T-helper 1 cell treated with Interleukin-12 subunit alpha and Interleukin-12 subunit beta and Interleukin-4 antibody, amounts not matched to agents 30 μg/mL and 1 μg/mL, for 36 hours (primary cell): Measurements from ENCODE around the gene CDON.
"Not testable (repeated sequence)": the region's sequence is repeated elsewhere in the genome, so short reads cannot be mapped to it uniquely, and the experiment has no call there.

Source experiments
- H3K27ac Mint-ChIP-seq: one replicate; pipeline ENCODE4 v1.8.0; 2021; ENCODE audit warnings: mild to moderate bottlenecking, mixed read lengths
- H3K27me3 Mint-ChIP-seq: one replicate; pipeline ENCODE4 v1.8.0; 2021; ENCODE audit warnings: low read depth, mixed read lengths
- H3K36me3 Mint-ChIP-seq: one replicate; pipeline ENCODE4 v1.8.0; 2021; ENCODE audit warnings: low read depth, mixed read lengths
- H3K4me1 Mint-ChIP-seq: one replicate; pipeline ENCODE4 v1.8.0; 2021; ENCODE audit warnings: low read depth, mixed read lengths
- H3K4me3 Mint-ChIP-seq: one replicate; pipeline ENCODE4 v1.8.0; 2021; ENCODE audit warnings: mild to moderate bottlenecking, moderate library complexity, mixed read lengths
- H3K9me3 Mint-ChIP-seq: one replicate; pipeline ENCODE4 v1.8.0; 2021; ENCODE audit warnings: mixed read lengths

Gene CDON

GRCh38 chr11:126039485-126040271 lies 23.0 kb downstream of the CDON start:
- no peaks in the 10 kb centered on the region for H3K4me1 Mint-ChIP-seq
- H3K9me3 Mint-ChIP-seq: no peaks in the 10 kb centered on the region
- no peak overlapping the region for H3K4me3 Mint-ChIP-seq
- no peaks in the 10 kb centered on the region for H3K36me3 Mint-ChIP-seq
- H3K27ac Mint-ChIP-seq: no peak overlapping the region
- H3K27me3 Mint-ChIP-seq: peaks cover 4% of the 10 kb centered on the region

- Mint-ChIP-seq H3K4me1 (no peaks in the 10 kb centered on the region), H3K9me3 (no peaks in the 10 kb centered on the region), H3K27ac (no peak overlapping the region), H3K36me3 (no peaks in the 10 kb centered on the region), H3K4me3 (no peak overlapping the region), H3K27me3 (peaks cover 19% of the 10 kb centered on the region)
These were observed 26.9 kb downstream of the CDON start for GRCh38 chr11:126035718-126036117.

- Mint-ChIP-seq H3K27me3 (peaks cover 26% of the 10 kb centered on the region), H3K4me3 (no peak overlapping the region), H3K36me3 (no peaks in the 10 kb centered on the region), H3K4me1 (no peaks in the 10 kb centered on the region), H3K9me3 (no peaks in the 10 kb centered on the region), H3K27ac (no peak overlapping the region)
These were observed 27.7 kb downstream of the CDON start for GRCh38 chr11:126034933-126035425.

GRCh38 chr11:126034039-126034932 lies 28.4 kb downstream of the CDON start:
- Mint-ChIP-seq H3K4me1 (no peaks in the 10 kb centered on the region), H3K27ac (no peak overlapping the region), H3K36me3 (no peaks in the 10 kb centered on the region), H3K4me3 (no peak overlapping the region), H3K9me3 (no peaks in the 10 kb centered on the region), H3K27me3 (peaks cover 30% of the 10 kb centered on the region)

GRCh38 chr11:126032375-126032774 lies 30.3 kb downstream of the CDON start:
- H3K27ac Mint-ChIP-seq: no peak overlapping the region

GRCh38 chr11:126029805-126030204 lies 32.9 kb downstream of the CDON start:
- Mint-ChIP-seq H3K27ac (no peak overlapping the region), H3K4me1 (no peaks in the 10 kb centered on the region), H3K27me3 (peaks cover 29% of the 10 kb centered on the region), H3K4me3 (no peak overlapping the region), H3K36me3 (no peaks in the 10 kb centered on the region), H3K9me3 (no peaks in the 10 kb centered on the region)

More at GRCh38 chr11:126032375-126032774, 30.3 kb downstream of the CDON start:
- Mint-ChIP-seq H3K27me3 (peaks cover 26% of the 10 kb centered on the region), H3K9me3 (no peaks in the 10 kb centered on the region), H3K4me1 (no peaks in the 10 kb centered on the region), H3K4me3 (no peak overlapping the region), H3K36me3 (no peaks in the 10 kb centered on the region)

- Mint-ChIP-seq H3K27me3 (peaks cover 29% of the 10 kb centered on the region), H3K9me3 (no peaks in the 10 kb centered on the region), H3K27ac (no peak overlapping the region), H3K36me3 (no peaks in the 10 kb centered on the region), H3K4me3 (no peak overlapping the region), H3K4me1 (no peaks in the 10 kb centered on the region)
These were observed 33.4 kb downstream of the CDON start for GRCh38 chr11:126029237-126029636.

- H3K9me3 Mint-ChIP-seq, H3K36me3 Mint-ChIP-seq, H3K4me1 Mint-ChIP-seq, H3K4me3 Mint-ChIP-seq, H3K27ac Mint-ChIP-seq: not testable (repeated sequence)
- H3K27me3 Mint-ChIP-seq: peaks cover 29% of the 10 kb centered on the region
These were observed 34.1 kb downstream of the CDON start for GRCh38 chr11:126028534-126028933.

- H3K27me3 Mint-ChIP-seq: peaks cover 20% of the 10 kb centered on the region
- H3K4me1 Mint-ChIP-seq: no peaks in the 10 kb centered on the region
- H3K9me3 Mint-ChIP-seq: no peaks in the 10 kb centered on the region
- no peaks in the 10 kb centered on the region for H3K36me3 Mint-ChIP-seq
- no peak overlapping the region for H3K27ac Mint-ChIP-seq
- no peak overlapping the region for H3K4me3 Mint-ChIP-seq
These were observed 36.1 kb downstream of the CDON start for GRCh38 chr11:126026579-126026978.

- Mint-ChIP-seq H3K36me3 (no peaks in the 10 kb centered on the region), H3K27ac (no peak overlapping the region), H3K4me1 (no peaks in the 10 kb centered on the region), H3K4me3 (no peak overlapping the region), H3K27me3 (peaks cover 15% of the 10 kb centered on the region), H3K9me3 (no peaks in the 10 kb centered on the region)
These were observed 36.8 kb downstream of the CDON start for GRCh38 chr11:126025822-126026221.

GRCh38 chr11:126024123-126024522 lies 38.5 kb downstream of the CDON start:
- H3K27me3 Mint-ChIP-seq: peaks cover 3% of the 10 kb centered on the region
- H3K36me3 Mint-ChIP-seq: no peaks in the 10 kb centered on the region
- no peak overlapping the region for H3K27ac Mint-ChIP-seq
- no peak overlapping the region for H3K4me3 Mint-ChIP-seq
- H3K4me1 Mint-ChIP-seq: no peaks in the 10 kb centered on the region
- H3K9me3 Mint-ChIP-seq: no peaks in the 10 kb centered on the region

- no peaks in the 10 kb centered on the region for H3K9me3 Mint-ChIP-seq
- no peaks in the 10 kb centered on the region for H3K4me1 Mint-ChIP-seq
- no peaks in the 10 kb centered on the region for H3K36me3 Mint-ChIP-seq
These were observed 49.8 kb downstream of the CDON start for GRCh38 chr11:126012852-126013251.

GRCh38 chr11:126011754-126012153 lies 50.9 kb downstream of the CDON start:
- no peaks in the 10 kb centered on the region for H3K4me1 Mint-ChIP-seq
- H3K27me3 Mint-ChIP-seq: no peaks in the 10 kb centered on the region
- no peak overlapping the region for H3K4me3 Mint-ChIP-seq
- no peaks in the 10 kb centered on the region for H3K9me3 Mint-ChIP-seq
- no peak overlapping the region for H3K27ac Mint-ChIP-seq
- no peaks in the 10 kb centered on the region for H3K36me3 Mint-ChIP-seq

More at GRCh38 chr11:126012852-126013251, 49.8 kb downstream of the CDON start:
- H3K4me3 Mint-ChIP-seq: no peak overlapping the region
- no peak overlapping the region for H3K27ac Mint-ChIP-seq
- H3K27me3 Mint-ChIP-seq: no peaks in the 10 kb centered on the region

- Mint-ChIP-seq H3K27me3 (no peaks in the 10 kb centered on the region), H3K4me3 (no peak overlapping the region), H3K4me1 (no peaks in the 10 kb centered on the region), H3K27ac (no peak overlapping the region), H3K9me3 (no peaks in the 10 kb centered on the region), H3K36me3 (no peaks in the 10 kb centered on the region)
These were observed 51.4 kb downstream of the CDON start for GRCh38 chr11:126011265-126011664.

- Mint-ChIP-seq H3K27ac (no peak overlapping the region), H3K9me3 (no peaks in the 10 kb centered on the region), H3K4me3 (no peak overlapping the region), H3K27me3 (no peaks in the 10 kb centered on the region), H3K4me1 (no peaks in the 10 kb centered on the region), H3K36me3 (no peaks in the 10 kb centered on the region)
These were observed 53.7 kb downstream of the CDON start for GRCh38 chr11:126008956-126009355.
